LNCAP (cell line): ENCODE results near the gene NDUFB2.

Experiments used
- TF ChIP-seq, protein P1 (sequence below): fragments of 450-650 bp; IDR thresholded peaks from 2 replicates; pipeline ENCODE4 v1.5.1; 2017; ENCODE audit warnings: mild to moderate bottlenecking

NDUFB2 gene

DNA sequence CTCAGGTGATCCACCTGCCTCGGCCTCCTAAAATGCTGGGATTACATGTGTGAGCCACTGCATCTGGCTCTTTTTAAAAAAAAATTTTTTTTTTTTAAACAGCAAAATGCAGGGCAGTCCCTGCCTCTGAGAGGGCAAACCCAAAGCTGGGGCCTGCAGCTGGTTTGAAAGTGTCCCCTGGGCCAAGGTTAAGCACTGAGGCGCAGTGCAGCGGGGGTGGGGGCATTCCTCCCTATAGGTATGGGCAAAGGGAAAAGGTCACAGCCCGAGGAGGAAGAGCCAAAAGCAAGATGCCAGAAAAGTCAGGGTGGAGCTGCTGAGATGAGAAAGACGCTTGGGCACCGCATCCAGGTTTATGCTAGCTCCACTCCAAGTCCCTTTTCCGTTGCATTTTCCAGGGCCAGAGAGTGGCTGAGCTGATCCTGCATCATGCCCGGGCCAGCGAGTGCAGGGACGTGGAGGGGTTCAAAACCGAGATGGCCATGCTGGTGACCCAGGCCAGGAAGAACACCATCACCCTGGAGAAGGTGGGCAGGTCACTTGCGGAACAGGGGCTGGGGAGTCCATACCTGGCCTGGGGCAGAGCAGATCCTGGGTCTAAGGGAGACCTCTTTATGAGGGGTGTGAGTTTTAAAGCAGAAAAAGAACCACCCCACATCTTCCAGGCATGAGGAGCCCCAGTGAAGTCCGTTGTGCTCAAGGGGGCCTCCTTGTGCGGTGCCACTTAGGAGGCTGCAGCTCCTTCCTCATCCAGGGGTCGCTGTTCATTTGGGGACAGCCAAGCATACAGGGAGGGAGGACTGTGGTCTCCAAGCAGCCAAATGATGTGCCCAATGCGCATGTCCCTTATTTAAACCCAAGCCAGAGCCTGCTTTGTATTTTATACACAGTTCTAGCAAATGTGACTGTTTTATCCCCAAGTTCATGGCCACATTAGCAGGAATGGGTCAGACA is 7.0 kb upstream of the NDUFB2 start:
- TF ChIP-seq, protein P1, sequence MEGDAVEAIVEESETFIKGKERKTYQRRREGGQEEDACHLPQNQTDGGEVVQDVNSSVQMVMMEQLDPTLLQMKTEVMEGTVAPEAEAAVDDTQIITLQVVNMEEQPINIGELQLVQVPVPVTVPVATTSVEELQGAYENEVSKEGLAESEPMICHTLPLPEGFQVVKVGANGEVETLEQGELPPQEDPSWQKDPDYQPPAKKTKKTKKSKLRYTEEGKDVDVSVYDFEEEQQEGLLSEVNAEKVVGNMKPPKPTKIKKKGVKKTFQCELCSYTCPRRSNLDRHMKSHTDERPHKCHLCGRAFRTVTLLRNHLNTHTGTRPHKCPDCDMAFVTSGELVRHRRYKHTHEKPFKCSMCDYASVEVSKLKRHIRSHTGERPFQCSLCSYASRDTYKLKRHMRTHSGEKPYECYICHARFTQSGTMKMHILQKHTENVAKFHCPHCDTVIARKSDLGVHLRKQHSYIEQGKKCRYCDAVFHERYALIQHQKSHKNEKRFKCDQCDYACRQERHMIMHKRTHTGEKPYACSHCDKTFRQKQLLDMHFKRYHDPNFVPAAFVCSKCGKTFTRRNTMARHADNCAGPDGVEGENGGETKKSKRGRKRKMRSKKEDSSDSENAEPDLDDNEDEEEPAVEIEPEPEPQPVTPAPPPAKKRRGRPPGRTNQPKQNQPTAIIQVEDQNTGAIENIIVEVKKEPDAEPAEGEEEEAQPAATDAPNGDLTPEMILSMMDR, result no peak

GRCh38 chr7:140691376-140692045 is 5.0 kb upstream of the NDUFB2 start:
- TF ChIP-seq, protein P1, result no peak

DNA sequence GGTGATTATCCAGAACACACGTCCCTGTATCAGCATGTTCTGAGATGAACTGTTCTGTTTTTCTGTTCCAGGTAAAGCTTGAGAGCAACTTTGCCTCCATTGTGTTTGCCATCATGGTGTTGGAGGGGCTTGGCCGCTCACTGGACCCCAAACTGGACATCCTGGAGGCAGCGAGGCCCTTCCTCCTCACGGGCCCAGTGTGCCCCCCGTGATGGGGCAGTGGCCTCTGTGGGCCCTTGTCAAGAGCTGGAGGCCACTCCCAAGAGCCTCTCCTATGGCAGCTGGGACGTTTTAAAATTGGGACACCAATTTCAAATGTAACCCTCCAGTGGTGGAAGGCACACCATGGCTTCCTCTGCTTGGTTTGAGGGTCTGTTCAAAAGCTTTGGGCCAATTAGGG is 1.9 kb upstream of the NDUFB2 start:
- TF ChIP-seq, protein P1, result no peak

GRCh38 chr7:140695381-140695780 is 1.1 kb upstream of the NDUFB2 start:
- TF ChIP-seq, protein P1, result no peak

- TF ChIP-seq, protein P1, result no peak
These were observed 356 bp upstream of the NDUFB2 start for GRCh38 chr7:140696024-140696679.

DNA sequence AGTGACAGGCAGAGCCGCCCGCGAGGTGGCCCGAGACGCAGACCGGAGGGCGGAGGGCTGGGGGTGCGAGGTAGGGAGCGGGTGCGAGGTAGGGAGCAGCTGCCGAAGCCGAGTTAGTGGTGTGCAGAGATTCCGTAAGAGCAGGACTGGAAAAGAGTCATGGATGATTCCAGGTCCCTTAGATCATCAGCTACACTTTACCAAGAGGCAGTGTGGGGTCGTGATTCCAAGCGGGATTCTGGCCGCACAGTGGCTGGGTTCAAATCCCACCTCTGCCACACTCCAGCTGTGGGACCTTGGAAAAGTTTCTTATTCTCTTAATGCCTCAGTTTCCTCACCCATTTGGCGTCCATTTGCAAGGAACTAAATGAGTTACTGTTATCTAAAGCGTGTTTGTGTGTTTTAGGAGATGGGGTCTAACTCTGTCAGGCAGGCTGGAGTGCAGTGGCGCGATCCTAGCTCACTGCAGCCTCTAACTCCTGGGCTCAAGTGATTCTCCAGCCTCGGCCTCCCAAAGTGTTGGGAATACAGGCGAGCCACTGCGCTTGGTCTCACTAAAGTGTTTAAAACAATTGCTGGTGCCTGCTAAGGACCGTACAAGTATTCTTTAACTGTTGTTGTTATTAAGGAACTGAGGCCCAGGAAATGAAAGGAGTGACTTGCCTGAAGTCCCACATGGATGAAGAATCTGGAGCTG is 1.1 kb downstream of the NDUFB2 start:
- TF ChIP-seq, protein P1, result no peak

DNA sequence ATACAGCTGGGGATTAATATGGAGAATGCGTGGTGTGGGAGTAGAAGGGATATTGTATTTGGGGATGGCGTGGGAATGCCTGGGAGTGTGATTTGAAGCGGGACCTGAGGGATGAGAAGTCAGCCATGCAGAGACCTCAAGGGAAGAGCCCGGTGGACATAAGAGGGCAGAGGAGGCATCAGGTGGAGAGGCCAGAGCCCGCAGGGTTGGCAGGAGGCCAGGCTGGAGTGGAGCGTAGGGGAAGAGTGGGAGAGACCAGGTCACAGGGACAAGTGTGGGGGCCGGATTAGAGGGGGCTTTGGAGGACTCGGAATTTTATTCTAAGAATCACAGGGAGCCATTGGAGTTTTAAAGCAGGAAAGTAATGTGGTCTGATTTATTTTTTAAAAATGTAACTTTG is 2.0 kb downstream of the NDUFB2 start:
- TF ChIP-seq, protein P1, result no peak
